Esophagus (tissue), 2 donors: Measurements from ENCODE around the gene EVX2. TPM values are rescaled to one million over a fixed set of nuclear protein-coding genes. Genes with fewer than 3 reads are reported as not detected.

Experiments used
- H3K27ac ChIP-seq, 2 donors: one replicate each; pipeline ENCODE4 v1.5.1; 2013; ENCODE audit warnings: low read depth in 2 of 2, mild to moderate bottlenecking in 2 of 2, inconsistent platforms in 1 of 2, low read length in 1 of 2, moderate library complexity in 1 of 2
- H3K27me3 ChIP-seq, 2 donors: one replicate each; pipeline ENCODE4 v1.6.1; 2013; ENCODE audit warnings: low read length in 2 of 2, control low read depth in 1 of 2, mild to moderate bottlenecking in 1 of 2; ENCODE audit not compliant: insufficient read depth in 2 of 2, control insufficient read depth in 1 of 2
- H3K36me3 ChIP-seq, 2 donors: one replicate each; pipeline ENCODE4 v1.6.1; 2013; ENCODE audit warnings: low read length in 1 of 2; ENCODE audit not compliant: control insufficient read depth in 2 of 2, insufficient read depth in 2 of 2
- H3K4me1 ChIP-seq, 2 donors: one replicate each; pipeline ENCODE4 v1.6.1; 2013; ENCODE audit warnings: low read length in 1 of 2; ENCODE audit not compliant: control insufficient read depth in 2 of 2, insufficient read depth in 2 of 2
- H3K4me3 ChIP-seq, 2 donors: one replicate each; pipeline ENCODE4 v1.5.1; 2013; ENCODE audit warnings: low read length in 2 of 2, mild to moderate bottlenecking in 2 of 2, low read depth in 1 of 2, moderate library complexity in 1 of 2
- H3K9me3 ChIP-seq, 2 donors: one replicate each; pipeline ENCODE4 v1.6.1; 2013; ENCODE audit warnings: mild to moderate bottlenecking in 2 of 2, low read depth in 1 of 2, low read length in 1 of 2, moderate library complexity in 1 of 2; ENCODE audit not compliant: control insufficient read depth in 2 of 2, insufficient read depth in 1 of 2
- WGBS, 2 donors: extraction: QIAGEN DNeasy Blood & Tissue Kit; methylation state at CpG; one replicate each; pipeline ENCODE4 v1.1.7; 2013; 5-methylcytosine and 5-hydroxymethylcytosine counted together
- polyA plus RNA-seq, 2 donors: library from polyadenylated mRNA; stranded (reverse); fragments of 200-250 nt; gene quantifications; one replicate each; pipeline ENCODE4 v1.2.3, GENCODE V29; 2013
- donor health status: healthy with polysubstance abuse.
- donor health status: Bipolar disorder and iron deficiency.

EVX2 gene
- polyA plus RNA-seq, 2 donors: not detected

DNA sequence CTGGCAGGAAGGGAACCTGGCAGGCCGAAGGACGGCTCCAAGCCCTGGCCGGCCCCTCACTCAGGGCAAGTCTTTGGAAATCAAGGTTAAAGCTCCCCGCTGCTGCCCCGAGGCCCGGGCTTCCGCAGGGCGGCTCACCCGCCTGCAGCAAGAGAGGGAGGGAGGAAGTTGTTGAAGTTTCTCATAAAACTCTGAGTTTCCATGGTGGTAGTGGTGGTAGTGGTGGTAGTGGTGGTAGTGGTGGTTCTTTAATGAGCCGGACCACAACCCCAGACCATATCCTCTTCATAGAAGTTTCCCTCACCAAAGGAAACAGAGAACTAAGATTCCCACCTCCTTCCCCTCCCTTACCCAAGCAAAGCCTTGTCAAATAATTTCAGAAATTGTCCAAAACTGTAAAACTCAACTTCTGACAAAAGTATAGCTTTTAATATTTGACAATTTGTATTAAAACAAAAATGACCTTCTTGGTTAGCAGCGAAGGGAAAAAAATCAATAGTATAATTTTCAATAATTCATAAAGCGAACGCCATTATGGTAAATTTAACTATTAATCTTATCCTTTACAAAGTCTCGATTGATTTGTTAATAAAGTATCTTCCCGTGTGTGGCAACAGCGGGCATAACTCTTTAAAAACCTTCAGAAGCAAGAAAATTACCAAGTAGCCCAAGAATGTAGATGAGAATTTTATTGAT lies 31.3 kb upstream of the EVX2 start:
- H3K27ac ChIP-seq: no peak overlapping the region
- peaks cover 0 to 14% of the 10 kb centered on the region in 2 donors for H3K9me3 ChIP-seq
- H3K36me3 ChIP-seq: no peaks in the 10 kb centered on the region
- no peak overlapping the region for H3K4me3 ChIP-seq
- 21 to 24% methylated on average over 16 of the region's 16 CpGs for WGBS, 2 donors
- peaks cover 19 to 60% of the 10 kb centered on the region in 2 donors for H3K27me3 ChIP-seq
- H3K4me1 ChIP-seq: no peaks in the 10 kb centered on the region

- WGBS, 2 donors: 13 to 17% methylated on average over 26 of the region's 26 CpGs
- Histone ChIP-seq H3K4me1 (no peaks in the 10 kb centered on the region), H3K27me3 (peaks cover 21 to 62% of the 10 kb centered on the region in 2 donors), H3K36me3 (no peaks in the 10 kb centered on the region), H3K27ac (no peak overlapping the region), H3K4me3 (no peak overlapping the region), H3K9me3 (peaks cover 0 to 14% of the 10 kb centered on the region in 2 donors)
Measured at GRCh38 chr2:176114120-176114929, 30.6 kb upstream of the EVX2 start.

DNA sequence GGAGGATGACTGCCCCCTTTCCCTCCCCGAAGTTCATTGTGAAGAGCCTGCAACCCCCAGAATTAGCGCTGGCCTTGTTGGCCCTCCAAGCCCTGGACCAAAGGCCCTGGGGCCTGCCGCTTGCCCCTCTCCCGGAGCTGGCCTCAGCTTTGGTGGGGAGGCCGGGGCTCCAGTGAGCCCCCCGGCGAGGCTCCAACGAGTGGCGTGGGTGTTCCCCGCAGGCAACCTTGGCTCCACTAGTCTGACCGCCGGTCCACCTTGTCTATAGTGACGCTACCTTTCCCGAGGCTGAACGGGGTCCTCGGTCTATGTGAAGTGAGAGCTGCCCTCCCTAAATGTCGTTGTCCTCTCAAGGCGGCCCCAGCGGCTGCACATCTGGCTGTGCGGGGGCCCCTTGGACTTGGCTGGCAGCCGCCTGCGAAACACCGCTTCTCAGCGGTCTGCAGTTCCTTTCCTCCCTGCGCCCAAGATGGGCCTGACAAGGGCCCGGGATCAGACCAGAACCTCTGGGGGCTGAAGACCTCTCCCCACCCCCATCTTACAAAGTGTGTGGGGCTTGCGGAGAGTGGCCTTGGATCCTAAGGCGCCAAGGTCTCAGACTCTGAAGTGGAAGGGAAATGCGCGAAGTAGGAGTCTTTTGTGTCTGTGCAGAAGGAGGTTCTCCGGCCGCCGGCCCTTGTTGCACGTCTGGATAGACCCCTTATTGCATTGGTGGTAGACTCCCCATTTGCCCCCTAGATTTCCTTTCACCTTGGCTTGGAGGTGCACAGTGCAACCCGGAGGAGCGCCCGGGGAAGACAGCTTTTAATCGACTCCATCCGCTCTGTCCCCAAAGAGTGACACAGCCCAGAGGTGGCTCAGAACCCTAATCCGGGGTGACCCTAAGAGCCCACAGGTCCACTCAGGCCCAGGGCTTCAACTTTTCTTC lies 28.9 kb upstream of the EVX2 start:
- H3K27ac ChIP-seq: no peak overlapping the region
- H3K4me3 ChIP-seq: no peak overlapping the region
- no peaks in the 10 kb centered on the region for H3K36me3 ChIP-seq
- WGBS, 2 donors: 15 to 17% methylated on average over 40 of the region's 40 CpGs
- peaks cover 0 to 14% of the 10 kb centered on the region in 2 donors for H3K9me3 ChIP-seq
- H3K4me1 ChIP-seq: peaks cover 0 to 3% of the 10 kb centered on the region in 2 donors
- peaks cover 17 to 62% of the 10 kb centered on the region in 2 donors for H3K27me3 ChIP-seq

GRCh38 chr2:176111846-176112374 lies 28.1 kb upstream of the EVX2 start:
- Histone ChIP-seq H3K27me3 (peaks cover 17 to 57% of the 10 kb centered on the region in 2 donors), H3K36me3 (no peaks in the 10 kb centered on the region), H3K4me1 (peaks cover 3% of the 10 kb centered on the region in 2 donors), H3K4me3 (no peak overlapping the region), H3K9me3 (peaks cover 0 to 8% of the 10 kb centered on the region in 2 donors), H3K27ac (no peak overlapping the region)
- 9 to 11% methylated on average over 29 of the region's 29 CpGs for WGBS, 2 donors

DNA sequence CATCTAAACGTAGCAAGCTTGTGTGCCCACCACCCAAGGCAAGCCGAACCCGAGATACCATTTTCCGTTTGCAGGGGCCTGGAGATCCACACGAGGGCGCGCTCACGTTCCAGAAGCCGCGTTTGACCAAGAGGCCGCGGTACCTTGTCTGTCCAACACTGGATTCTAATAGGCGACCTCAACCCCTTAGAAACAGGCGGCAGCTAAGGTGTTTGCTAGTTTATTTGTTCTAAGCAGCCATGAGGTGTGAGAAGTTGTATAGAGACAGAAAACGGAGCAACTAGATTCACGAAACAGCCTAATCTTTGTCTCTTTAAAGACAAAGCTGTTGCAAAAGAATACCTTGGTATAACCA lies 27.5 kb upstream of the EVX2 start:
- Histone ChIP-seq H3K27me3 (peaks cover 16 to 60% of the 10 kb centered on the region in 2 donors), H3K9me3 (peaks cover 0 to 3% of the 10 kb centered on the region in 2 donors), H3K4me3 (no peak overlapping the region), H3K27ac (no peak overlapping the region), H3K4me1 (peaks cover 3 to 4% of the 10 kb centered on the region in 2 donors), H3K36me3 (no peaks in the 10 kb centered on the region)
- WGBS, 2 donors: 3 to 5% methylated on average over 16 of the region's 16 CpGs

- Histone ChIP-seq H3K4me3 (no peak overlapping the region), H3K27me3 (peaks cover 13 to 55% of the 10 kb centered on the region in 2 donors), H3K27ac (no peak overlapping the region), H3K4me1 (peaks cover 3 to 4% of the 10 kb centered on the region in 2 donors), H3K9me3 (peaks cover 0 to 2% of the 10 kb centered on the region in 2 donors), H3K36me3 (no peaks in the 10 kb centered on the region)
- WGBS, 2 donors: 21 to 22% methylated on average over 7 of the region's 7 CpGs
Measured at GRCh38 chr2:176110415-176111308, 26.9 kb upstream of the EVX2 start.

DNA sequence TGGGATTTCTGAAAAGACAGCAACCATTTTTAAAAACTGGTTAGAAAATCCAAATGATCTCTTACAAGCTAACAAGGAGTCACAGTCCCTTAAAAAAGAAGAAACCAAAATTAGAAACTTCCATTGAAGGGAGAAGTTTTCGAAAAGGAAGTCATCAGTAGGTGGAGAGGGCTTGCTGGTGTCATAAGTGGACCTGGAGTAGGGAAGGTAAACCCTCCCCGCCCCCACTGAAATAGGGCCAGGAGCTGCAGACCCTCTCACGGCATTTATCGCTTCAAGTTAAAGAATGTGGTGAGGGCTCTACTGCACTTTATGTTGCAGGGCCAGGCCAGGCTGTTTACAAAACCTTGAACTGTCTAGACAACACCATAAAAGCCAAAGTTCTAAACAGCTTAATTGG lies 26.2 kb upstream of the EVX2 start:
- Histone ChIP-seq H3K9me3 (peaks cover 0 to 2% of the 10 kb centered on the region in 2 donors), H3K36me3 (no peaks in the 10 kb centered on the region), H3K27ac (no peak overlapping the region), H3K4me1 (peaks cover 3 to 4% of the 10 kb centered on the region in 2 donors), H3K27me3 (peaks cover 13 to 59% of the 10 kb centered on the region in 2 donors), H3K4me3 (no peak overlapping the region)
- WGBS, 2 donors: 9 to 22% methylated on average over 4 of the region's 4 CpGs

DNA sequence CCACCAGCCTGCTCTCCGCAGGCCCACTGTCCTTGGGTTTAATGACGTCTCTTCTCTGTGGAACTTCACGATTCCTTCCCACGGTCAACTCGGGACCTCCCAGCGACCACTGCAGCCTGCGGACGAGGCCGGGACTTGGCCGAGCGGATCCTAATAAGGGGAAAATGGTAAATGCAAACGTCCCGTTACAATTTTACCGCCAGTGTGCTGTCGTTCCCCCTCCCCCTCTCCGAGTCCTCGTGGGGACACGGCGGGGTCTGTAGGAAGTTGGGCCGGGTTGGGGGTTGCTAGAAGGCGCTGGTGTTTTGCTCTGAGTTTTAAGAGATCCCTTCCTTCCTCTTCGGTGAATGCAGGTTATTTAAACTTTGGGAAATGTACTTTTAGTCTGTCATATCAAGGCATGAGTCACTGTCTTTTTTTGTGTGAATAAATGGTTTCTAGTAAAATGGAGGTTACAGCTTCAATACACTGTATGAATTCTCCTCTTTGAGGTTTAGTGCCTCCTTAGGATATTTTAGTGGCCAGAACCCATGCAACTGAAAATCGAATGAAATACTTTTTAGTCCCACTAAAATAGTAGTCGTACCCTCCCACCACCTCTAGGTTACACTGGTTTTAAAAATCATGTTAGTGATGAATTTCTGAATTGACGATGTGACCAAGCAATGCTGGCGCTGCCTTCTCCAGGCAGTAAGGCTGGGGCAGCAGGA lies 25.6 kb upstream of the EVX2 start:
- H3K27ac ChIP-seq: no peak overlapping the region
- WGBS, 2 donors: 10 to 16% methylated on average over 26 of the region's 26 CpGs
- no peak overlapping the region for H3K4me3 ChIP-seq
- peaks cover 11 to 59% of the 10 kb centered on the region in 2 donors for H3K27me3 ChIP-seq
- no peaks in the 10 kb centered on the region for H3K36me3 ChIP-seq
- peaks cover 0 to 2% of the 10 kb centered on the region in 2 donors for H3K9me3 ChIP-seq
- peaks cover 8 to 9% of the 10 kb centered on the region in 2 donors for H3K4me1 ChIP-seq
